NCI-H1930 (cell line): Measurements from ENCODE around the gene HOXB1.

ENCODE experiments used
- DNase-seq, 2 experiments: peaks; one replicate each; lab custom pipeline; 2025; lab: John Stamatoyannopoulos, UW

Gene HOXB1

DNA sequence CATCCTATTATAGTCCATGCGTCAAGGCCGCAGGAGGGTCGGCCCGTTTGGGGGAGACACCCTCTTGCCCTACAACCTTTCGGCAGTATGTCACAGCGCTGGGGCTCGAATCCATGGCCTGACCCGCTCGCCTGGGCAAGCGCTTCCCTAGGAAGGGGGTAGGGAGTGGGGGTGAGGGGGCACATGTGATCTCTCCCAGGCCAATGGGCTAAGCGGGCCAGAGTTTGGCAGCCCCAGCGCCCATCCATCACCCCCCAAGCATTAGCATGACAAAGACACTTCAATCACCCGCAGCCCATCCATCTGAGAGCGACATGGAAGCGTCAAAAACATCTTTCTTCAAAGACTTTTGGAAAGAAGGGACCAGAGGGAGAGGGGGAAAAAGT lies at the start of gene HOXB1:
HOXB1 (minus strand) TSS at position 125 of the 386 bp plus-strand sequence; CDS start at position 18, 107 bp downstream.
- no peak for DNase-seq

- no peak for DNase-seq
Measured at GRCh38 chr17:48579760-48580554, 49.1 kb upstream of the HOXB1 start.

DNA sequence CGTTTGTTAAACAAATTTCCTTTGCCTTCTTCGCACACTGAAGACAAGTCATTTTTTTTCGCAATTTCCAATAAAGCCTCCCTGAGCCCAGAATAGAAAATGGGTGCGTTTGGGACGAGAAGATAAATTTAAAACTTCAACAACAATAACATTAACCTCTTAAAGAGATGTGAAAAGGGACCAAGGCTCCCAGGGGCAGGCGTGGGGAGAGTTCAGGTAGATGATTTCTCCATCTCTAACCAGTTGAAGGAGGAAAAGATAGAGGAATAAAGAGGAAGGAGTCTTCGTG lies 48.6 kb upstream of the HOXB1 start:
- DNase-seq: no peak

GRCh38 chr17:48578616-48579470 lies 48.0 kb upstream of the HOXB1 start:
- no peak for DNase-seq

DNA sequence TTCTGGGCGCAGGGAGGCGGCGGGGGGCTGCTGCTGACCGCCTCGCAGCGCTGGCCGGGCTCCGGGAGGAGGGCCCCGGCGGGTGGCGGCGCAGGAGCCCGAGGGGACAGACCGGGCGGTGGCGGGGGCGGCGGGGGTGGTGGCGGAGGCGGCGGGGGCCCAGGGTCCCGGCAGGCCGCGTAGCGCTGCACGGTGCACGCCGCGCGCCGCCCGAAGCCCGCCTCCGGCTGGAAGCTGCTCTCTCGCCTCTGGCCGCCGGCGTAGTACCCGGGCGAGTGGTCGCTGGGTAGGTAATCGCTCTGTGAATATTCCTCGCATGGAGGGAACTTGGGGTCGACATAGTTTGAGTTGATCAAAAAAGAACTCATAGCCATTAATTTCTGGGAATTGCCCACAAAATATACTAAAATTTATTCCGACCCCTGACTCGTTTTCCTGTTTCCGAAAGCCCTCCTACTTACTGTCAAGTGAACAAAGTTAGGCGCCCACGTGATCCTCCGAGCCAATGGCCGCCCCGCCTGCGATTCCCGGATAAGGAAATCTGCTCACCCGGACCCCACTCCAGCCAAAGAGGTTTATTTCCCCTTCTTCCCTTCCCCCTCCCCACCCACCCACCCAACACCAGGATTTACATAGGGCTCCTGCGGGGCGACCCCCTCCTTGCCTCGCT lies 47.3 kb upstream of the HOXB1 start, which contains the start of gene HOXB4:
HOXB4 (minus strand) TSS at position 405 of the 670 bp plus-strand sequence; CDS start at position 374, 31 bp downstream.
- peak; percentile 37 to 41 for DNase-seq

DNA sequence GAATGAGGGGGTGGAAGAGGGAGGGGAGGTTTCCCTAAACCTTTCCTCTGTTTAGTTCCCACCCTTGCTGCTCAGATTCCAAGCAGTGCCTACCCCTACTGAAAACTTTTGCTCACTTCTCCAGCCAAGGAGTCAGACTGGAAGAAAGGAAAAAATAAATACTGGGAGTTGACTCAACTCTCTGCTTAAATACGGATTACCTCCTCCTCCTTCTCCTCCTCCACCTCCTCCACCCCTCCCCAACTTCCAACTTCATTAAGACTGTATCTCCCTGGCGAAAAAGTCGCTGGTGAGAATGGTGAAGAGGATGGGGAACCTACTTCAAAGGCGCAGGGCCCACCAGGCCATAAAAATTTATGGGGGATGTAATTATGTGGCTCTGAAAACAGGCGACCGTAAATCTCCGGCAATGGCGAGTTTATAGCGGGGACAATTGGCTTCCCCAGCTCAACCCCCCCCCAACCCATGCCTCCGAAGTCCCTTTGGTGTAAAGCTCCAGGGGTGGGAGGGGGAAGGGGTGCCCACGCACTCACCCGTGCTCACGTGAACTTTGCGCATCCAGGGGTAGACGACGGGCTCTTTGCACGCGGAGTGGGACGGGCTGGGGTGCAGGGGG lies 46.6 kb upstream of the HOXB1 start:
- DNase-seq: no peak

DNA sequence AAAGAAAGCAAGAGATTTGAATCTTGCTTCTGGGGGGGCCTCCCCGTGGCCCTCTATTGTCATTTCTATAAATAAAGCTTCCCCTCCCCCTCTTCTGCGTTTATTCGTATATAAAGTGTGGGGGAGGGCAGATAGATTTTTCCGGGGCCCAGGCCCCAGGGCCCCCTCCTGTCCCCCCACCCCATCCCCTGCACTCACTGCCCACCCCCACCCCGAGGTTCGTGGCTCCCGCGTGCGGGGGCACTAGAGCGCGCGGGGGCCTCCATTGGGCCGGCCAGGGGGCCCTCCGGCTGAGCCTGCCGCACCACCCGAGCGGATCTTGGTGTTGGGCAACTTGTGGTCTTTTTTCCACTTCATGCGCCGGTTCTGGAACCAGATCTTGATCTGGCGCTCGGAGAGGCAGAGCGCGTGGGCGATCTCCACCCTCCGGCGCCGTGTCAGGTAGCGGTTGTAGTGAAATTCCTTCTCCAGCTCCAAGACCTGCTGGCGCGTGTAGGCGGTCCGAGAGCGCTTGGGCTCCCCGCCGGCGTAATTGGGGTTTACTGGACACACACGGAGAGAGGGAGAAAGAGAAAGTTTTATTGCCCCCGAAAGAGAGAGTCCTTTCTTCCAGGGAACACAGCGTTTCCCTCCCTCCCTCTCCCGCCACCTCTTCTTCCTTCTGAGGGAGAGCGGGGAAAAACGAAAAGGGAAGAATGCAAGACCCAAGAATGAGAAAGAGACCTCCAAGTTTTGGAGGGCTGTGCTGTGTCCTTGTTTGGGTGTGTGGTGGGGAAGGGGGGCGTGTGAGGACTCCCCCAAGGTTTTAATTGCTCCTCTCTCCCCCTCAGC lies 45.9 kb upstream of the HOXB1 start:
- DNase-seq: no peak

DNA sequence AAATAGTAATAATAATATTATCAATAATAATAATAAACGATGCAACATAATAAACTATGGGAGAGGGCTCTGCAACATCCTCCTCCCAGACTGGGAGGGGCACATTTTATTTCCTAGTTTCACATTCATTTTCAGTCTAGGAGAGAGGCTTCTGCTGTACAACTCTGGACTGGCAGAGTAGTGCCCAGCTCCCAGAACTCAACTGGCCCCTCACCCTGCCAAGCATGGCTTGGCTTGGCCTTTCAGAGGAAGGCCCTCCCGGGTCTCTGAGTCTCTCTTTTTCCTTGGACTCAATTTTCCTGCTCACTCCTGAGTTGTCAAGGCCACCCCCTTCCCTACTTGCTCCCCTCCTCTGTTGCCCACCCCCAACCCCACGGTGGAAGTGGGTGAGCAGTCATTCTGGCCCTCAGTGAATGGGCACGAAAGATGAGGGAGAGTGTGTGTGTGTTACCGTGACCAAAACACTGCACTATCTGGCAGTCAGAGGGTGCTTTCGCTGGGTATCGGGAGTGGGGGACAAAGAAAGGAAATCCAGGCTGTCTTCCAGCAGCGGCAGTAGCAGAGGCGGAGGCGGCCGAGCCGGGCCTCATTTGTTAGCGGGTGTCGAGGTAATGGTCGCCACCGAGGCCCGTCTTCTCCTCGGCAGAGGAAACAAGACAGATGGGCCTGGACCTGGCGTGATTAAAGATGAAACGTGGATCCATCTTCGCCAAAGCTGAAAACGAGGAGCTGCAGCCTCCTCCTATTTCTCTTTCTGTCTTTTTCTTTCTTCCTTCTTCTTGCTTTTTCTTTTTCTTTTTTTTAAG lies 45.1 kb upstream of the HOXB1 start:
- no peak for DNase-seq

DNA sequence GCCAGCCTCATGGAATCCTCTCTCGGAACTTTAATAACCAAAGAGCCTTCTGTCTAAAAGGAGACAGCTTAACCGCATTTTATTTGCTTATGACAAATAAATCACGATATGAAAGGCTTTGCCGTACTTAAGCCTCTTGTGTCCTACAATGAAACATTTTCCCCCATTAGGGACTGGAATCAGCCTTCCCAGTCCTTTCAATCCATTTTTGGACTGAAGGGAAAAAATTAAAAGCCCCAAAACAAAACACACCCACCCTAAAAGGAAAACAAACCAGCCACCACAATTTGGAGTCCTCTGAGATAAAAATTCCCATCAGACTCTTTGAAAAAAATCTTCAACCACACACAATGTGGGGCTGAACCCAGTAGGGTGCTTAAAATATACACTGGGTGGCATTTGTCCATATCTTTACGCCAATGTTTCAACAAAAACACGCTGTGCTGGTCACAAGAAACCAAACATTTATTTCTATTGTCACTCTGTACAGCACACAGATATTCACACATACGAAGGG lies 44.3 kb upstream of the HOXB1 start:
- DNase-seq: no peak

DNA sequence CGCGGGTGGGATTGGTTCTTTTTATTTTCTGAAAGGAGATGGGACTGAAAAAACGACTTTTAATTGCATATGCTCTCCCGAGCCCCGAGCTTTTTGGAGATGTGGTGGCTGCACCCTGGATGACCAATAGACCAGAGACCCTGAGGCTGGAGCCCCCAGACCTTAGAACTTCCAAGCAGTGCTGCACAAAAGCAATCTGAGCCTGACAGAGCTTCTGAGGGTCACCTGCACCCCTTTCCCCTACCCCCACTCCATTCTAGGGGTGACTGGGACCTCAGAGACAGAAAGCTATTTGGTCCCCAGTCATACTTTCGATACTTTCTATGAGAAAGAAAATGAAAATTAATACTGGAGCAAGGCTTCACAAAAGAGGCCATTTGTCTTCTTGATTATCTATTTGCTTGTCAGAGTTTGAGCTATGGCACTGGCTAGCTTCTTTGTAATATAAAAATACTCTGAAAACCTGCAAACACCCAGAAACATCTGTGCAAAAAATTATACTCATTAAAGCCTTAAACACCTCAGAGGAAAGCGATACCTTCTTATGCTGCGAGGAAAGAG lies 43.8 kb upstream of the HOXB1 start:
- no peak for DNase-seq

GRCh38 chr17:48571826-48572417 lies 41.1 kb upstream of the HOXB1 start:
- DNase-seq: no peak

- no peak for DNase-seq
Measured at GRCh38 chr17:48571024-48571818, 40.4 kb upstream of the HOXB1 start.

DNA sequence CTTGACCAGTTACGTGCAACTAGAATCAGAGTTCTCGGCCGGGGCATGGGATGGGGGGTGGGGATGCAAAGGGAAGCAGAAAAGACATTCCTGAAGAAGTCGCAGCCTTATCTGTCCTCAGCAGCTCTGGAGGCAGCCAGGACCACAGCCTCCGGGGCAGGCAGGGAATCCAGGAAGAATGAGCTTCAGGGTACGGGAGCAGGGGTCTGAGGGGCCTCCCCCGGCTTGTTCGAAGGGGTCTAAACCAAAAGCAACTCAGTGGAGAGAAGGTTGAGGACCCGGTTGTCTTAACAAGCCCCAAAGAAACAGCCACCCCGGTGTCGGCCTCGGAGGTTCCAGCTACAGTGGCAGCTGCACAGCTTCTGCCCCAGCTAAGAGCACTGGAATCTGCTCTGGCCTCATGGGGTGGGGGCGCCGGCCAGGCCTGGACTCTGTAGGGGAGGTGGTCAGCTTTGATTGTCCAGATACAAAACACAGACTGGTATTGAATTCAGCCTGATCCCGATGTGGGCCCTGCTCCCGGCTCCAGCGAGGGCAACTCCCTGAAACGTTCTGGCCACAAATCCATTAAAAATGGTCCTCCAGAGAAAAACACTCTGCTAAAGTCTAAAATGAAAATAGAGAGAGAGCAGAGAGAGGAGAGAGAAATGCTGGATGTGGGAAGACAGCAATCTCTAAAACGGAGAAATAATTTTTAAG lies 39.7 kb upstream of the HOXB1 start:
- DNase-seq: no peak

DNA sequence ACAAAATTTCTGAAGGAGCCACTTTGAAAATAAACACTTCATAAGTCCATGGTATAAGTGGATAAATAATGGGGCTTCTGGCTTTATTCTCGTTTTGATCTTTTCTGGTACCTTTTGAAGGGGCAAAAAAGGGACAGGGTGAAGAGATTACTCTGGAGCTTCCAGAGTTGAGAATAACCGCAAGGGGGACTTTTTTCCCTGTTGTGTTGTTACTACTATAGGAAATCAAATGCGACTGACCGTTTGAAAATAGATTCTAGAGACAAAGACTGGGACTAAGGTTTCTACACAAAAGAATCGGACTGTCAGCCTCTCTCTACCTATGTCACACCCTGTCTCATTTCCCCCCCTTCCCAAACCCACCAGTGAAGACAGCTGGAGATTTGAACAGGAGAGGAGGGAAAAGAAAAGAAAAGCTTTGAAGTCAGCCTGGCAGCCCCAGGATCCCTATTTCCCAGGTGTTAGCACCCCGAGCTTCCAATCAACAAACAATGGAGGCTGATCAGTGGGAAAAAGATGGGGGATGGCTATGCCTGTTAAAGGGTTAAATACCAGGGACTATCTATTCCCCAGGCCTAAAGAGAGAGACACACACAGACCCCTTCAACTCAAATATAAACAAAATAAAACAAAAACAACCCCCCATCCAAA lies 39.0 kb upstream of the HOXB1 start:
- no peak for DNase-seq

DNA sequence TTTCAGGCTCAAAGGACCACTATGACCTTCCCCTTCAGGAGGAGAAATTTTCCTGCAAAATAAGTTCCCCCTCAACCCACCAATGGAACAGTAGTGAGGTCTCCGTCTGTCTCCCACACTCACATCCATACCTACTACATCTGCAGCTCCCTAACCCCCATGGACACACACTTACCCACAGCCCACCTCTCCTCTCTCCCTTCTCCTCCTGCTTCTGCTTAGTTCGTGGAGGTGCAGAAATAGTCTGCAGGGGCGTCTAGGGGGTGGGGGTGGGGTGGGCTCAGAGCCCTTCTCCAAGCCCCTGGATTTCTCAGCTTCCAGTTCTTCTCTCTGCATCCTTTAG lies 38.4 kb upstream of the HOXB1 start:
- DNase-seq: no peak

GRCh38 chr17:48568499-48569239 lies 37.9 kb upstream of the HOXB1 start:
- DNase-seq: no peak
